HG03457 (cell line): ENCODE data around the gene ERC2.

Experiments
- ATAC-seq: cut with Tn5 transposase; IDR thresholded peaks from one replicate; pipeline ENCODE4 v1.9.1; 2021; ENCODE audit warnings: moderate number of reproducible peaks; ENCODE audit not compliant: unreplicated experiment

Gene ERC2

GRCh38 chr3:56370991-56371775 is 97.1 kb downstream of the ERC2 start:
- ATAC-seq: no peak

GRCh38 chr3:56369914-56370313 is 98.4 kb downstream of the ERC2 start:
- ATAC-seq: no peak

DNA sequence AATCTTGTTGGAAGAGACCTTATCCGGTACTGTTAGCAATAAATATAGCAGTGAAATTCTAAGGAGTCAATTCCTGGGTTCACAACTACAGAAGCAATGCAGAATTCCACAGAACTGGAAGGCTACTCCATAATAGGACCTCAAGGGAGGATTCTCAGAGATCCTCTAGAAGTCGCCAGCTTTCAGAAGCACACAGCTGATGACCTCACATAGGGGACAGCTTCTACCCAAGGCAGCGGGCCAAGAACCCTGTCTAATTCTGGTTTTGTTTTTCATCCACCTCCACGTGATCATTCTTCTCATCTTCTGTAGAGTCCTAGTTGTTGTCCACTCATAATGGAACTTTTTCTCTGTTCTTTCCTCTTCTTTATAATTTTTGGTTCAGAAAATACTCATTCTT is 99.4 kb downstream of the ERC2 start:
- no peak for ATAC-seq

- no peak for ATAC-seq
Observed at GRCh38 chr3:56366641-56367162, 101.6 kb downstream of the ERC2 start.

GRCh38 chr3:56365905-56366640 is 102.2 kb downstream of the ERC2 start:
- no peak for ATAC-seq

DNA sequence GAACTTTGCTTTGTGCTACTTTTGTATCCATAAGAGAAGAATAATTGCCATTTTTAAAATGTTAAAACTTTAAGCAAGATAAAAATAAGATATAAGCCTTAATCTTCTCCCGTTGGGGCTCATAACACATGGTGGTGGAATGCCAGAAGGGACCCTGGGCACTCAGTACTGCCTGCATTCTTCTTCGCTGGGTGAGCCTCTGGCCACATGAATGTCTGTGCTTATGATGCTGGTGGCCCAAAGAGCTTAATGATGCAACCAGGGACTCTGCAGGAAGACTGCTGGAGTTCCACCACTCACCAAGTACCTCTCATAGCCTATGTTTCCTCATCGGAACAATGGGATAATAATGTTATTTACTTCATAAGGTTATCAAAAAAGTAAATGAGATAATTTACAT is 103.6 kb downstream of the ERC2 start:
- ATAC-seq: no peak

GRCh38 chr3:56363720-56364119 is 104.5 kb downstream of the ERC2 start:
- ATAC-seq: no peak

- no peak for ATAC-seq
Observed at GRCh38 chr3:56361731-56362130, 106.5 kb downstream of the ERC2 start.

DNA sequence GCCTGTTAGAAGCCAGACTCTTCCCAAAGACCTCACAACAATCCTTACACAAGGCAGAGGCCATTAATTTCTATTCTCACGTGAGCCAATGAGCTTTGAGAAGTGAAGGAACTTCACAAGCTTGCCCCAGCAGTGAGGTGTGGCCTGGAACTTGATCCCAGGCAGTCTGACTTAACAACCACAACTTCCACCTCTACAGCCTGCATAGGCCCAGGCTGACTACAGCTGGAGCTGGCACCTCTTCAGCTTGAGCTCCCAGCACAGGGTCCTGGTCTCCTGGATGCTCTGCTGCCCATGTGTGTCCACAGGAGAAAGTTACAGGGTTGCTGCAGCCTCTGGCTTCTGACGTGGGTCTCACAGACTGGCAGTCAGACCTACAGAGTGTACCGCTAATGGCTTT is 111.0 kb downstream of the ERC2 start:
- ATAC-seq: no peak

DNA sequence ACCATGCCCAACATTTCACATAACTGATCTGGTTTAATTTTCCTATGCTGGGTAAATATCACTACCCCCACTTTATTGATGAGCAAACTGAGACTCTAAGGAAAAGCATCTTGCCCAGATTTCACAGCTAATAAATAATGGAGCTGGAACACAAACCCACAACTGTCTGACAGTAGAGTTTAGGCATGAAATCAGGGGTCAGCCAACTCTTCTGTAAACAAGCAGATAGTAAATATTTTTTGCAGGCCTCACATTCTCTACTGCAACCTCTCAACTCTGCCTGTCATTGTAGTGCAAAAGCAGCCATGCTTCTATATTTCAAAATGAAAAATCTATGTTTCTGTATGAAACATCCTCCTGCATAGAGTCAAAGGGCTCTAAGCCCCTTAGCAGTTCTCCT is 111.5 kb downstream of the ERC2 start:
- no peak for ATAC-seq

GRCh38 chr3:56355570-56356185 is 112.6 kb downstream of the ERC2 start:
- ATAC-seq: no peak

- ATAC-seq: no peak
Observed at GRCh38 chr3:56351537-56351936, 116.7 kb downstream of the ERC2 start.

- no peak for ATAC-seq
Observed at GRCh38 chr3:56347219-56347871, 120.9 kb downstream of the ERC2 start.

GRCh38 chr3:56342475-56342874 is 125.8 kb downstream of the ERC2 start:
- ATAC-seq: no peak

GRCh38 chr3:56339671-56340070 is 128.6 kb downstream of the ERC2 start:
- no peak for ATAC-seq

DNA sequence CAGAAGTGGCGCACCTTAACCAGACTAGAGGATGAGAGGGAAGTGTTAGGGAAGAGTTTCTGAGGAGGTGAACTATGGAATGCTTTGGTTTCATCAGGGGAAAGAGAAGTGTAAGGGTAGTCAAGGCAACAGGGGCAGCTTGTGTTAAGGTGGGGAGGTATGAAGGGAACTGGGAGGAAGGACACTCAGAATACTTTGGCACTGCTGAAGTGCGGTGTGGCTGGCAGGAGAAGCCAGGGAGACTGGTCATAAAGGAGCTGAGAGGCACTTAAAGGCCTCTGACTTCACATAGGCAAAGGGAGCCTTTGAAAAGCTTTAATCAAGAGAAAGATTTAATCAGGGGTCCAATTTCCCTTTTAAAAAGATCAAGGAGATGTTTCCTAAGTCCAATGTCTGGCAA is 129.0 kb downstream of the ERC2 start:
- ATAC-seq: no peak

GRCh38 chr3:56336023-56336422 is 132.2 kb downstream of the ERC2 start:
- ATAC-seq: no peak

- ATAC-seq: no peak
Observed at GRCh38 chr3:56324473-56324872, 143.8 kb downstream of the ERC2 start.

DNA sequence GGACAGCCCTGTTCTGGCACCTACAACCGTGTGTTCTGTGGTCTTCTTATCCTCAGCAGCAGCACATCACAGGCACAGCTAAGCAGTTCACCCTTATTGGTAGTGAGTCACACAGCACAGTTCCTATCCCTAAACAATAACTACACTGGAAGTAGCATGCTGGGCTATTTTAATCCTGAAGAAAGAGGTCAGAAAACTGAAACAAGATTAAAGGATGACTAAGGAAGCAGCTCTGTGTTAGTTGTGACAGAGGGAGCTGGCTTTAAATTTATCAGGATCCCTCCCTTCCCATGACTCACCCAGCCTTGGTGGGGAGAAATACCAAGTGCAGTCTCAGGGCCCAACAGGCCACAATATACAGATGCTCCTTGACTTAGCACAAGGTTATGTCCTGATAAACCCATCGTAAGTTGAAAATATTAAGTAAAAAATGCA is 144.3 kb downstream of the ERC2 start:
- no peak for ATAC-seq

GRCh38 chr3:56322862-56323261 is 145.4 kb downstream of the ERC2 start:
- no peak for ATAC-seq

GRCh38 chr3:56321892-56322291 is 146.4 kb downstream of the ERC2 start:
- no peak for ATAC-seq
